HL-60 (cell line): ENCODE data around the gene DNAAF5.

Source experiments
- DNase-seq, 2 experiments: peaks; one replicate each; pipeline ENCODE4 v3.0.0-alpha.2; 2010 to 2020; ENCODE audit warnings: low read depth in 1 of 2, low spot score in 1 of 2
- H3K27ac ChIP-seq: fragments of 250-450 bp; sonication (Bioruptor Pico); replicated peaks from 2 replicates; pipeline ENCODE4 v1.5.1; 2020; ENCODE audit warnings: mild to moderate bottlenecking, moderate library complexity
- H3K27me3 ChIP-seq: fragments of 250-450 bp; sonication (Bioruptor Pico); 2 replicates; pipeline ENCODE4 v1.5.1; 2021; ENCODE audit warnings: mild to moderate bottlenecking, moderate library complexity; ENCODE audit not compliant: insufficient read depth, poor library complexity, severe bottlenecking
- H3K4me3 ChIP-seq: replicated peaks from 2 replicates; pipeline ENCODE4 v1.5.1; 2011; ENCODE audit warnings: mild to moderate bottlenecking, control low read depth, low read length; ENCODE audit not compliant: insufficient read depth
- CTCF ChIP-seq: IDR thresholded peaks from one replicate; pipeline ENCODE4 v1.5.1; 2011; ENCODE audit warnings: low read length, control low read depth, inconsistent platforms; ENCODE audit not compliant: insufficient read depth
- GABPA ChIP-seq: IDR thresholded peaks from 2 replicates; pipeline ENCODE4 v1.6.1; 2012; ENCODE audit warnings: low read depth
- POLR2AphosphoS5 ChIP-seq: IDR thresholded peaks from 2 replicates; pipeline ENCODE4 v1.6.1; 2012; ENCODE audit warnings: low read depth
- REST ChIP-seq: IDR thresholded peaks from 2 replicates; pipeline ENCODE4 v1.6.1; 2012; ENCODE audit warnings: low read depth; ENCODE audit not compliant: insufficient replicate concordance
- SPI1 ChIP-seq: IDR thresholded peaks from 2 replicates; pipeline ENCODE4 v1.6.1; 2012; ENCODE audit warnings: low read depth, mild to moderate bottlenecking, borderline replicate concordance

Gene DNAAF5

DNA sequence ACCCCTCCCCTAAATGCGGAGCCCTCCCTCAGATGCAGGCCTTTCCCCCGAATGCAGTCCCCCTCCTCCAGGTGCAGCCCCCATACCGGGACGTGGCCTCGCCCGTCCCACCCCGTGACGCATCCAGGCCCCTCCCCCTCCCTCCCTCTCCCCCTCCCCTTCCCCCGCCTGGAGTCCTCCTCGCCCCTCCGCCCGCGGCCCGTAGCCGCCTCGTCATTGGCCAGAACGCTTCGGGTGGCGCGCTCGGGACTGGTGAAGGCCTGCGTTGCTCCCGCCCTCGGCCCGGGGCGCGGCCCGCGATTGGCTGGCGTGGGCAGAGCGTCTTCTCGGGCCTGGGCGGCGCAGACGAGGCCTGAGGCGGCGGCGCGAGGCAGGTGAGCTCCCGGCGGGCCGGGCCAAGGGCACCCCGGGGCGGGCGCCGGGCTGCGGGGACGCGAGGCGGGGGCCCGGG, 89.8 kb downstream of the DNAAF5 start:
- TF ChIP-seq CTCF (no peak), REST (no peak), SPI1 (no peak), GABPA (no peak), POLR2AphosphoS5 (no peak)
- H3K4me3 ChIP-seq = peak overlapping the region; percentile 68
- H3K27me3 ChIP-seq = peaks cover 14% of the 10 kb centered on the region
- DNase-seq = peak; percentile 90 to 94
- H3K27ac ChIP-seq = no peak overlapping the region

GRCh38 chr7:816751-817671, 90.5 kb downstream of the DNAAF5 start:
- TF ChIP-seq CTCF (no peak), SPI1 (no peak), POLR2AphosphoS5 (no peak), GABPA (no peak)
- DNase-seq = no peak
- Histone ChIP-seq H3K27me3 (peaks cover 14% of the 10 kb centered on the region), H3K4me3 (peak overlapping the region; percentile 68), H3K27ac (no peak overlapping the region)

- peaks cover 14% of the 10 kb centered on the region for H3K27me3 ChIP-seq
- TF ChIP-seq GABPA = no peak
- no peak for TF ChIP-seq POLR2AphosphoS5
- TF ChIP-seq SPI1 = no peak
- no peak for TF ChIP-seq CTCF
- TF ChIP-seq REST = no peak
- no peak overlapping the region for H3K4me3 ChIP-seq
- DNase-seq = no peak
- H3K27ac ChIP-seq = no peak overlapping the region
Observed at GRCh38 chr7:818031-818699, 91.7 kb downstream of the DNAAF5 start.
